CD4-positive, alpha-beta T cell treated with Interleukin-1 beta for 1 hour (primary cell): ENCODE measurements around the gene MRPS5.
"Not testable (repeated sequence)": the region's sequence is repeated elsewhere in the genome, so short reads cannot be mapped to it uniquely, and the experiment has no call there.

Experiments used
- DNase-seq, 2 donors: peaks; one replicate each; pipeline ENCODE4 v3.0.0-alpha.2; 2020 to 2022

Gene MRPS5

GRCh38 chr2:95044601-95045000 lies 77.0 kb downstream of the MRPS5 start:
- no peak for DNase-seq

GRCh38 chr2:95043300-95044093 lies 78.1 kb downstream of the MRPS5 start:
- DNase-seq, result no peak

DNA sequence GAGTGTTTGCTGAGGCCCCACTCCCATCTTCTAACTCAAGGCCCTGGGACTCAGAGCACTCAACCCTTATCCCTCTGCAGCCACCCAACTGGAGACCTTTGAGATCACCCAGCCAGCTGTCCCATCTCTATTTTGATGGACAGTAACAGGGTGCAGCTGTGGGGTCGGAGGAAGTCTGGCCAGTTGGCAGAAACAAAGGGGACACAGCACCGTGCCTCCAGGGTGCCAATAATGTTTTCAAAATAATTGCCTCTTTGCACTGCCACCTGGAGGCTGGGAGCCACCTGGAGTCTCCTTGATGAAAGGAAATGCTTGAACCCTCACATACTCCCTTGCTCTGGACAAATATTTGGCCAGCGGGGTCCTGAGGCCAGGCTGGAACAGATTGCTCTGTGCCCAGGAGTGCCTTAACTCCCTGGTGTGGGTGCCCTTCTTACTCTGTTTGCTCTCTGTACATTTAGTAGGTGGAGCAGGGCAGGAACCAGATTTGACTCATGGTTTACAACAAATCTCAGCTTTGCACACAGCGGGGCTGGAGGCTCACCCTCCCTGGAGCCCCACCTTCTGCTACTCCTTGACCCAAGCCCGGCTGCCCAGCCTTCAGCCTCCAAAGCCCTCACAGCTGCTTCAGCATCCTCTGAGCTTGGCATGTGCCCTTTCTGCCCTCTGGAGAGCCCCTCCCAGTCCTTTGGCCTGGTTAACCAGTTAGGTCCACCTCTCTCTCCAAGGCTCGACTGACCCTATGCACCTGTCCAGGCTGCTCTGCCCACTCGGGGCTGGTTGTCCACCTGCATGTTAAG lies 78.9 kb downstream of the MRPS5 start:
- no peak for DNase-seq

DNA sequence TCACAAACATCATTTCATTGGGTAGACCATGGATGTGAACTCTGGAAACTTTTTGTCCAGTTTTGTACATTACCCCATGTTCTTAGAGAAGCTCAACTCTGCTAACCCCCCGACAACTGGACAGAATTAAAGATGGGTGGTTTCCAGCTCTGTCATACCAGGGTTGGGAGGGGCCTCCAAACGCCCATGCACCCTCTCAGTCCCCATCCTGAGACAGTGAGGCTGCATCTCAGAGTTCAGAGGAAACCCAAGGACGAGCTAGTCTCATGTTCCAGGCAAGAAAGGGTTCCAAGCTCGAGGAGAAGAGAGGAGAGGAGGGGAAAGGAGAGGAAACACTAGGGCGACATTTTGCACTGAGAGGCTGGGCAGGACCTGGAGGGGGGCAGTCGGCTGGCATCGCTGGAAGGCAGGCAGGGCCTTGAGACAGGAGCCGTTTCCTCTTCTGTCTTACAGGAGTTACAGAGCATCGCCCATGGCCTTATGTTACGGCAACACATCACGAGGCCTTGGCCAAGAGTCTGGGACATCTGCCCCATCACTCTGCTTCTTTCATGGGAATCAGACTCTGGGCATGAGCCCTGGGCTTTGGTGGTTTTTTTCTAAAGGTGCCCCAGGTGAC lies 79.7 kb downstream of the MRPS5 start:
- no peak for DNase-seq

- DNase-seq, result no peak
Measured at GRCh38 chr2:95041060-95041823, 80.4 kb downstream of the MRPS5 start.

DNA sequence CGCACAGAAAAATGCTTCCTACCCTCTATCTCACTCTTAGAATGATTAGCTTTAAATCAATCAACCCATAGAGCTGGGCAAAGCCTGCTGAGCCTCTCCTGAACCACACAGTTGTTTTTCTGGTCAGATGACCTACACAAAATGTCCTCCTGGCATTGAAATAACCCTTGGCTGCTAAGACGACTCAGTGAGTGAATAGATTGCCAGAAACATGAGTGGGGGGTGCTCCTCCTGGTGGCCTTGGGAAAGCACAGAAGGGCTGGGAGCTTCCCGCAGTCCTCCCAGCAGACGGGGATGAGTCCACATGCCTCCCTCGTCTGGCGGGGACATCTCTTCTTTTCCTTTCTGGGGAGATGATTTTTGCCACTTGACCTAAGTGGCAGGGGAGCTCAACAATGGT lies 81.2 kb downstream of the MRPS5 start:
- no peak for DNase-seq

- DNase-seq, result no peak
Measured at GRCh38 chr2:95039978-95040377, 81.6 kb downstream of the MRPS5 start.

GRCh38 chr2:95039363-95039762 lies 82.2 kb downstream of the MRPS5 start:
- no peak for DNase-seq

- DNase-seq, result no peak
Measured at GRCh38 chr2:95038635-95039298, 82.8 kb downstream of the MRPS5 start.

DNA sequence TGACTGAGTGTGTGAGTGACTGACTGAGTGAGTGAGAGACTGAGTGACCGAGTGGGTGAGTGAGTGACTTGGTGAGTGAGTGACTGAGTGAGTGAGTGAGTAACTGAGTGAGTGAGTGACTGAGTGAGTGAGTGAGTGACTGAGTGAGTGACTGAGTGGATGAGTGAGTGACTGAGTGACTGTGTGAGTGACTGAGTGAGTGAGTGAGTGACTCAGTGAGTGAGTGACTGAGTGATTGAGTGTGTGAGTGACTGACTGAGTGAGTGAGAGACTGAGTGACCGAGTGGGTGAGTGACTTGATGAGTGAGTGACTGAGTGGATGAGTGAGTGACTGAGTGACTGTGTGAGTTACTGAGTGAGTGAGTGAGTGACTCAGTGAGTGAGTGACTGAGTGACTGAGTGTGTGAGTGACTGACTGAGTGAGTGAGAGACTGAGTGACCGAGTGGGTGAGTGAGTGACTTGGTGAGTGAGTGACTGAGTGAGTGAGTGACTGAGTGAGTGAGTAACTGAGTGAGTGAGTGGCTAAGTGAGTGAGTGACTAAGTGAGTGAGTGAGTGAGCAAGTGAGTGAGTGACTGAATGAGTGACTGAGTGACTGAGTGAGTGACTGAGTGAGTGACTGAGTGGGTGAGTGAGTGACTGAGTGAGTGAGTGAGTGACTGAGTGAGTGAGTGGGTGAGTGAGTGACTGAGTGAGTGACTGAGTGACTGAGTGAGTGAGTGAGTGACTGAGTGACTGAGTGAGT lies 83.6 kb downstream of the MRPS5 start:
- DNase-seq, result not testable (repeated sequence)

- no peak for DNase-seq
Measured at GRCh38 chr2:95037384-95037839, 84.2 kb downstream of the MRPS5 start.

- no peak for DNase-seq
Measured at GRCh38 chr2:95036596-95037383, 84.8 kb downstream of the MRPS5 start.
